ENCODE data around the gene NPW.

NPW gene

DNA sequence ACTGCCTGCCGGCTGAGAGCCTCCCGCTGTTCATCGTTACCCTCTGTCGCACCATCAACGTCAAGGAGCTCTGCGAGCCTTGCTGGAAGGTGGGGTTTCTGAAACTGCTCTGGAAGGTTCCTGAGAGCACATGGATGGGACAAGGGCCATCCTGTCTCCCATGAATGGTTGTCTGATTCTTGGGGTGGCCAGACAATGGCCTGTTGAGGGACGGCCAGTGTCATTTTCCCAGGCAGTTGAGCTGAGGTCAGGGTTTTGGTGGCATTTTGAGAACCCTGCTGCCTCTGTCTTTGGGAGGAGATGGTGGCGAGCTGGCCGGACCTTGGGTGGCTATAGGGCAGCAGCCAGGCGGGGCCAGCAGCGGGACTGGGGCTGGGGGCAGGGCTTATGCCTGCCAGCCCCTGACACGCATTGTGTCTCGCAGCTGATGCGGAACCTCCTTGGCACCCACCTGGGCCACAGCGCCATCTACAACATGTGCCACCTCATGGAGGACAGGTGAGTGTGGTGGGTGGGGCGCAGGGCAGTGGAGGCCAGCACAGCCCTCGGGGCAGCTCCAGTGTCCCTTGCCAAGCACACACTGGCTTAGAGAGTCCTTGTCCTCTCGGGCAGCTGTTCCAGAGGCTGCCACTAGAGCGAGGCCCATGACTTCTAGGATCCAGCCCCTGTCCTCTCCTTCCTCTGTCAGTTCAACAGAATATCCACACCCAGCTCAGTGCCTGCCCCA lies 37.3 kb downstream of the NPW start:
- no peaks in the 10 kb centered on the region for H3K27me3 ChIP-seq (replicated peaks; ENCODE audit: control insufficient read depth, insufficient read depth, low read length)
- H3K9ac ChIP-seq (ENCODE audit: low read length) = no peak overlapping the region
- H3K9me3 ChIP-seq (ENCODE audit: control insufficient read depth, low read length) = no peaks in the 10 kb centered on the region
- H3K36me3 ChIP-seq (ENCODE audit: control insufficient read depth, insufficient read depth, low read length, severe bottlenecking) = peaks cover 61% of the 10 kb centered on the region
- no peak for DNase-seq (ENCODE audit: low read depth)
- H3K4me1 ChIP-seq (ENCODE audit: control insufficient read depth, insufficient read depth, low read length) = no peaks in the 10 kb centered on the region
- H3K4me3 ChIP-seq (ENCODE audit: low read length) = no peak overlapping the region

DNA sequence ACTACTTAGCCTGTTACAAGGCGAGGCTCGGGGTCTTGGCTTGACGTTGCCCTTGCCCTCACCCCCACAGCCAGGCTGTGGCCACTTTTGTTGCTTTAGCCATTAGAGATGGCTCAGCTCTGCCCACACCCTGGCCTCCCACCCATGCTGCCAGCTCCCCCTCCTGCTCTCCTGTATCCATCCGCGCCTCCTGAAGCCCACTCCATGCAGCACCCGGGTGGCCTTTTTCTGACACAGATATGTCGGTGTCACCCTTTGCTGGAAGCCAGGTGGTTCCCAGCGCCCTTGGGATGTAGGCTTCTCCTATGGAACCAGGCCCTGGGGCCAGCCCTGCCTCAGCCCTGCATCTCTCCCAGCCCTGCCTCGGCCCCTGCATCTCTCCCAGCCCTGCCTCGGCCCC lies 37.9 kb downstream of the NPW start:
- H3K9ac ChIP-seq (ENCODE audit: low read length) = no peak overlapping the region
- peaks cover 61% of the 10 kb centered on the region for H3K36me3 ChIP-seq (ENCODE audit: control insufficient read depth, insufficient read depth, low read length, severe bottlenecking)
- DNase-seq (ENCODE audit: low read depth) = no peak
- no peak overlapping the region for H3K4me3 ChIP-seq (ENCODE audit: low read length)
- H3K4me1 ChIP-seq (ENCODE audit: control insufficient read depth, insufficient read depth, low read length) = no peaks in the 10 kb centered on the region
- H3K9me3 ChIP-seq (ENCODE audit: control insufficient read depth, low read length) = no peaks in the 10 kb centered on the region
- no peaks in the 10 kb centered on the region for H3K27me3 ChIP-seq (replicated peaks; ENCODE audit: control insufficient read depth, insufficient read depth, low read length)

DNA sequence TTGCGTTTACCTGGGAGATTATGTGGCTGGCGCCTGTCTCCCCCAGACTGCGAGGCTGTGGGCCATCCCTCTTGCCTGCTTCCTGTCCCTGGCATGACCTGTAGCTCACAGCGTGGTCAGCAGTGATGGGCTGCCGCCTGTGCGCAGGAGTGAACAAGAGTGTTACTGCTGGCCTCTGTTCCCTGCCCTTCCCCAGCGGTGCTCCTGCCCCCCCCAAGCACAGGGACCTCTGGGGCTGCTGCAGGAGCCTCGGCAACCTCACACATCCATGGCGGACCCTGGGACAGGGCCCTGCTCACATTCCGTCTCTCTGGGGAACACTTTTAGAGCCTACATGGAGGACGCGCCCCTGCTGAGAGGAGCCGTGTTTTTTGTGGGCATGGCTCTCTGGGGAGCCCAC lies 38.8 kb downstream of the NPW start:
- peaks cover 64% of the 10 kb centered on the region for H3K36me3 ChIP-seq (ENCODE audit: control insufficient read depth, insufficient read depth, low read length, severe bottlenecking)
- H3K4me3 ChIP-seq (ENCODE audit: low read length) = no peak overlapping the region
- no peaks in the 10 kb centered on the region for H3K4me1 ChIP-seq (ENCODE audit: control insufficient read depth, insufficient read depth, low read length)
- H3K9ac ChIP-seq (ENCODE audit: low read length) = no peak overlapping the region
- H3K27me3 ChIP-seq (replicated peaks; ENCODE audit: control insufficient read depth, insufficient read depth, low read length) = no peaks in the 10 kb centered on the region
- no peak for DNase-seq (ENCODE audit: low read depth)
- H3K9me3 ChIP-seq (ENCODE audit: control insufficient read depth, low read length) = no peaks in the 10 kb centered on the region

DNA sequence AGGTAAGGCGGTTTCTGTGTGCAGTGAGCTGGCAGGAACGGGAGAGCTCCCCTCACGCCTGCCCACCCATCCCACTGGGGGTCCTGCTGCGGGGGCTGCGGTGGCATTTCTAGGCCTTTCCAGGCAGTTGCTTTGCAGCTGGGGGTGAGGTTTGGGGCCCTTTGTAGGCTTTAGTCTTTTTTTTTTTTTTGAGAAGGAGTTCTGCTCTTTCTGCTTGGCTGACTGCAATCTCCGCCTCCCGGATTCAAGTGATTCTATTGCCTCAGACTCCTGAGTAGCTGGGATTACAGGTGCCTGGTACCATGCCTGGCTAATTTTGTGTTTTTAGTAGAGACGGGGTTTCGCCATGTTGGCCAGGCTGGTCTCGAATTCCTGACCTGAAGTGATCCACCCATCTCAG lies 39.3 kb downstream of the NPW start:
- H3K27me3 ChIP-seq (replicated peaks; ENCODE audit: control insufficient read depth, insufficient read depth, low read length) = no peaks in the 10 kb centered on the region
- no peak overlapping the region for H3K9ac ChIP-seq (ENCODE audit: low read length)
- H3K4me3 ChIP-seq (ENCODE audit: low read length) = no peak overlapping the region
- no peak for DNase-seq (ENCODE audit: low read depth)
- H3K36me3 ChIP-seq (ENCODE audit: control insufficient read depth, insufficient read depth, low read length, severe bottlenecking) = peaks cover 64% of the 10 kb centered on the region
- no peaks in the 10 kb centered on the region for H3K4me1 ChIP-seq (ENCODE audit: control insufficient read depth, insufficient read depth, low read length)
- H3K9me3 ChIP-seq (ENCODE audit: control insufficient read depth, low read length) = no peaks in the 10 kb centered on the region

DNA sequence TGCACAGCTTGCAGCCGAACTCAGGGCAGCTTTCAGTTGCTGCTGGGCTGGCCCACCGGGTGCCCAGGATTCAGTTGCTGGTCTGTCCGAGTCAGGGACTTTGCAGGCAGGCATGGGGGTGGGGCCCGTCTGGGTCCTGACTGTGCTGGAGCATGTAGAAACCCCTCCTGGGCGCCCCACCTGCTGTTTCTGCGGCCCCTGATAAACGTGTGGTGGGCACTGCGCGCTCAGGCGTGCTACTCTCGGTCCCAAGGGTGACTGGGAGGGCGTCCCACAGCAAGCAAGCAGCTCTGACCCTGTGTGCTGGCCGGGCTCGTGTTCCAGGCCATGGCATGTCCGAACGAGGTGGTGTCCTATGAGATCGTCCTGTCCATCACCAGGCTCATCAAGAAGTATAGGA lies 40.8 kb downstream of the NPW start:
- DNase-seq (ENCODE audit: low read depth) = no peak
- Histone ChIP-seq H3K9me3 (ENCODE audit: control insufficient read depth, low read length) (no peaks in the 10 kb centered on the region), H3K9ac (ENCODE audit: low read length) (no peak overlapping the region), H3K36me3 (ENCODE audit: control insufficient read depth, insufficient read depth, low read length, severe bottlenecking) (peaks cover 66% of the 10 kb centered on the region), H3K4me3 (ENCODE audit: low read length) (no peak overlapping the region), H3K27me3 (replicated peaks; ENCODE audit: control insufficient read depth, insufficient read depth, low read length) (no peaks in the 10 kb centered on the region), H3K4me1 (ENCODE audit: control insufficient read depth, insufficient read depth, low read length) (no peaks in the 10 kb centered on the region)

DNA sequence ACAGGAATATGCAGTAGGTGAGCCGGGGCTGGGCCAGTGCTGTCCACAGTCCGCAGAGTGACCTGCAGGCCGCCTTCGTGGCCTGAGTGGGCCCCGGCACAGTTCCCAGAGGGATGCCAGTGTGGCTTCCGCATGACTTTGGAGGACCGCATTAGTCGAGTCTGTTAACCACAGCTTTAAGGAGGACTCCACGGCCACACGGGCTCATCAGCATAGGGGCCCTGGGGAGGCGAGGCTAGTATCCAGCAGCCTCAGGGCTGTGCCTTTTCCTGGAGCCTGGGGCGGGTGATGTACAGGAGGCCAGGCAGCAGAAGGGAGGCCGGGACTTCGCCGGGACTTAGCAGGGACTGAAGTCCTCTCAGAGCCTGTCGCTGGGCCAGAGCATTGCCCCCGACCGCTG lies 41.4 kb downstream of the NPW start:
- H3K27me3 ChIP-seq (replicated peaks; ENCODE audit: control insufficient read depth, insufficient read depth, low read length) = no peaks in the 10 kb centered on the region
- no peak overlapping the region for H3K9ac ChIP-seq (ENCODE audit: low read length)
- H3K36me3 ChIP-seq (ENCODE audit: control insufficient read depth, insufficient read depth, low read length, severe bottlenecking) = peaks cover 73% of the 10 kb centered on the region
- no peak for DNase-seq (ENCODE audit: low read depth)
- no peaks in the 10 kb centered on the region for H3K4me1 ChIP-seq (ENCODE audit: control insufficient read depth, insufficient read depth, low read length)
- H3K9me3 ChIP-seq (ENCODE audit: control insufficient read depth, low read length) = no peaks in the 10 kb centered on the region
- no peak overlapping the region for H3K4me3 ChIP-seq (ENCODE audit: low read length)

DNA sequence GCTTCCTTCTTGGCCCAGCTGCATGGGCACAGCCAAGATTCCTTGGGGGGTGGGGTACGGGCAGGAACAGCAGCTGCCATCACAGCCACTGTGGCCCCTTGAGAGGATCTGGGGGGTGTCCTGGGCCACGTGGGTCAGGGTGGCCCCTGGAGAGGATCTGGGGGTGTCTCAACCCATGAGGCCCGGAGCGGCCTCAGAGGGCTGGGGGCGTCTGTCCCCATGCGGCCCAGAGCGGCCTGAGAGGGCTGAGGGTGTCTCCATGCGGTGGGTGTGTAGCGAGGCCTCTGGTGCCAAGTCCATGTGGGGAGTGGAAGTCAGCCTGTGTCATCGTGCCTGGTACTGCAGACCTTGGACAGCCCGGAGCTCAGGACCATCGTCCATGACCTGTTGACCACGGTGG lies 41.9 kb downstream of the NPW start:
- Histone ChIP-seq H3K9me3 (ENCODE audit: control insufficient read depth, low read length) (no peaks in the 10 kb centered on the region), H3K4me3 (ENCODE audit: low read length) (no peak overlapping the region), H3K27me3 (replicated peaks; ENCODE audit: control insufficient read depth, insufficient read depth, low read length) (no peaks in the 10 kb centered on the region), H3K9ac (ENCODE audit: low read length) (no peak overlapping the region), H3K36me3 (ENCODE audit: control insufficient read depth, insufficient read depth, low read length, severe bottlenecking) (peaks cover 75% of the 10 kb centered on the region), H3K4me1 (ENCODE audit: control insufficient read depth, insufficient read depth, low read length) (no peaks in the 10 kb centered on the region)
- DNase-seq (ENCODE audit: low read depth) = no peak

DNA sequence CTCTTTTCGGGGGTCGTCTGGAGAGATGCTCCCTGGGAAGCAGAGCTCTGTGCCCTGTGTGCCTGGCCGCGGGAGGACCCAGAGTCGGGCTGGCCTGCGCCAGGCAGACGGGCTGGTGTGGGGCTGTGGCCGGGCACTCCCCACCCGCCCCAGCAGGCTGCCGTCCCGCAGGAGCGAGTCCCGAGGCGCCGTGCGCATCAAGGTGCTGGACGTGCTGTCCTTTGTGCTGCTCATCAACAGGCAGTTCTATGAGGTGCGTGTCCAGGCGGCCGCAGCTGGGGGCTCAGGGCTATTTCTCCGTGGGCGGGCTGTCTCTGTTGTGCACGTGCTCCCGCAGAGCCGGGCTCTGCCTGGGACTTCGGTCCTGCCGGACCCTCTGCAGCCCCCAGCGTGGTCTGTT lies 43.2 kb downstream of the NPW start:
- Histone ChIP-seq H3K36me3 (ENCODE audit: control insufficient read depth, insufficient read depth, low read length, severe bottlenecking) (peaks cover 71% of the 10 kb centered on the region), H3K9ac (ENCODE audit: low read length) (no peak overlapping the region), H3K4me3 (ENCODE audit: low read length) (no peak overlapping the region), H3K4me1 (ENCODE audit: control insufficient read depth, insufficient read depth, low read length) (no peaks in the 10 kb centered on the region), H3K27me3 (replicated peaks; ENCODE audit: control insufficient read depth, insufficient read depth, low read length) (no peaks in the 10 kb centered on the region), H3K9me3 (ENCODE audit: control insufficient read depth, low read length) (no peaks in the 10 kb centered on the region)
- no peak for DNase-seq (ENCODE audit: low read depth)

DNA sequence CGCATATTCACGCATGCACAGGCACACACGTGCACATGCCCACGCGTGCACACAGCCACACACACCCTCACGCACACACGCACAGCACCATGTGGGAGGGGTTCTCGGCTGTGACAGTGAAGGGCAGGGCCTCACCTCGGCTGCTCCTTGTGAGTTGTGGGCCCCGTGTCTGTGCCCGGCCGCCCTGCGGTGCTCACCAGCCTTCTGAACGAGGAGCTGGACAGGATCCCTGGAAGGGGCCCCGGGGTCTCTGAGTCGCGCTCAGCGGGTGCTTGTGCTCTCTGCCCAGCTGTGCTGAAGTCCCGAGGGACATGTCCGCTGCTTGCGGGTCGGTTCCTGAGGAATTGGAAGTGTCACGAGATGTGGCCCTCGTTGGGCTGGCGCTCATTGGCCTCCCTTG lies 44.3 kb downstream of the NPW start:
- Histone ChIP-seq H3K36me3 (ENCODE audit: control insufficient read depth, insufficient read depth, low read length, severe bottlenecking) (peaks cover 70% of the 10 kb centered on the region), H3K9ac (ENCODE audit: low read length) (no peak overlapping the region)
- DNase-seq (ENCODE audit: low read depth) = no peak

DNA sequence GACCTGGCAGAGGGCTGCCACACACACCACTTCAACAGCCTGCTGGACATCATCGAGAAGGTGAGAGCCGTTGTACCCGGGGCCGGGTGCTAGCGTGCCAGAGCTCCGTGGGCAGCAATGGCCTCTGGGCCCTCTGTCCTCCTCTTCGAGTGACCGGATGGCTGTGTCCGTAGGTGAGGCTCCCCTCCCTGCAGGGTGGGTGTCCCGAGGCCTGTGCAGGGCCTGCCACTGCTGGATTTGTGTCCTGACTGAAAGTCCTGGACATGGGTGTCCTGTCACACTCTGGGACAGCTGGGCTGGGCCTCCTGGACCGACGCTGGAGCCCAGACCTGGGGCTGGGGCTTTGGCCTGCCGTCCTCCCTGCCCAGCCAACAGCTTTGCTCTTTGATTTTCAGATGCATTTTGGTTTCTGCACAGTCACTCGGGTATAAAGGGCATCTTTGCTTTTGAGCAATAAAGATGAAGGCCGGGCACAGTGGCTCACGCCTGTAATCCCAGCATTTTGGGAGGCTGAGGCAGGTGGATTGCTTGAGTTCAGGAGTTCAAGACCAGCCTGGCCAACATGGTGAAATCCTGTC lies 44.9 kb downstream of the NPW start:
- no peak for DNase-seq (ENCODE audit: low read depth)
- Histone ChIP-seq H3K9me3 (ENCODE audit: control insufficient read depth, low read length) (no peaks in the 10 kb centered on the region), H3K27me3 (replicated peaks; ENCODE audit: control insufficient read depth, insufficient read depth, low read length) (no peaks in the 10 kb centered on the region), H3K9ac (ENCODE audit: low read length) (no peak overlapping the region), H3K4me3 (ENCODE audit: low read length) (no peak overlapping the region), H3K4me1 (ENCODE audit: control insufficient read depth, insufficient read depth, low read length) (no peaks in the 10 kb centered on the region), H3K36me3 (ENCODE audit: control insufficient read depth, insufficient read depth, low read length, severe bottlenecking) (peaks cover 72% of the 10 kb centered on the region)

More for the DNA sequence above, 44.3 kb downstream of the NPW start:
- no peak overlapping the region for H3K4me3 ChIP-seq (ENCODE audit: low read length)
- H3K4me1 ChIP-seq (ENCODE audit: control insufficient read depth, insufficient read depth, low read length) = no peaks in the 10 kb centered on the region
- no peaks in the 10 kb centered on the region for H3K9me3 ChIP-seq (ENCODE audit: control insufficient read depth, low read length)
- H3K27me3 ChIP-seq (replicated peaks; ENCODE audit: control insufficient read depth, insufficient read depth, low read length) = no peaks in the 10 kb centered on the region

DNA sequence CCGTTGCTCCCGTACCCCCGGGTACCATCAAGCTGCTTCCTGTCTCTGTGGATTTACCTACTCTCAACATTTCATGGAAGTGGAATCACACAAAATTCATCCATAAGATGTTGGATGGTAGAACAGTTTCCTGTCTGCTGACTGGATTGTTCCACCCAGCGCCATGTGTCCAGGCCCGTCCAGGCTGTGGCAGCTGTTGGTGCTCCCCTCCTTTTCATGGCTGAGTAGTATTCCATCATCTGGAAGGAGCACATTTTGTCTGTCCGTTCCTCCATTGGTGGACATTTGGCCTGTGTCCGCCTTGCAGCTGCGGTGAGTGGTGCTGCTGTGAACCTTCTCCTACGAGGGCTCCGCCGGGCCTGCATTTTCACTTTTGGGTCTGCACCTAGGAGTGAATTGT lies 46.6 kb downstream of the NPW start:
- no peak for DNase-seq (ENCODE audit: low read depth)
- no peaks in the 10 kb centered on the region for H3K27me3 ChIP-seq (replicated peaks; ENCODE audit: control insufficient read depth, insufficient read depth, low read length)

More for the DNA sequence above, 46.6 kb downstream of the NPW start:
- Histone ChIP-seq H3K36me3 (ENCODE audit: control insufficient read depth, insufficient read depth, low read length, severe bottlenecking) (peaks cover 73% of the 10 kb centered on the region), H3K9ac (ENCODE audit: low read length) (no peak overlapping the region), H3K9me3 (ENCODE audit: control insufficient read depth, low read length) (no peaks in the 10 kb centered on the region), H3K4me3 (ENCODE audit: low read length) (no peak overlapping the region), H3K4me1 (ENCODE audit: control insufficient read depth, insufficient read depth, low read length) (no peaks in the 10 kb centered on the region)
